Measurements from ENCODE around the gene RNF220.

Gene RNF220

DNA sequence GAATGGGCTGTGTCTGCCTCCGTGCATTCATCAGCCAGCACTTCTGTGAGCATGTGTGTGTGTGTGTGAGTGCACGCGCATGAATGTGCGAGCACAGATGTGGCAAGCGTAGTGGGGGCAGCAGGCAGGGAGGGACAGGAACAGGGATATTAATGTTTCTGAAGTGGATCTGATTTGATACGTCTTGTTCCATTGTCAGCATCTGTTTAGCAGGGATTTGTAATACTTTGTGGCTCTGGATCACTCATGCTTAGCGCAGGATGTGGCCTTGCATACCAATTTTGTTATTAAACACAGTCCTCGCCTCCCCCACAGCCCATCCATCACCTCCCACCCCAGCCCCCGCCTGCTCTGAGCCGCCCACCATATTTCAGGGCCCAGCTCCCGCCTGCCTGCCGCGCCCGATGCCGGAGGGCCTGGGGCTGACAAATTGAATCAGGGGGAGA, 216.8 kb downstream of the RNF220 start:
- DNase-seq (ENCODE audit: low spot score): no peak
- no peak for TF ChIP-seq CTCF (IDR thresholded peaks at IDR 0.05)
- Histone ChIP-seq H3K27ac (no peak overlapping the region), H3K4me3 (no peak overlapping the region)

DNA sequence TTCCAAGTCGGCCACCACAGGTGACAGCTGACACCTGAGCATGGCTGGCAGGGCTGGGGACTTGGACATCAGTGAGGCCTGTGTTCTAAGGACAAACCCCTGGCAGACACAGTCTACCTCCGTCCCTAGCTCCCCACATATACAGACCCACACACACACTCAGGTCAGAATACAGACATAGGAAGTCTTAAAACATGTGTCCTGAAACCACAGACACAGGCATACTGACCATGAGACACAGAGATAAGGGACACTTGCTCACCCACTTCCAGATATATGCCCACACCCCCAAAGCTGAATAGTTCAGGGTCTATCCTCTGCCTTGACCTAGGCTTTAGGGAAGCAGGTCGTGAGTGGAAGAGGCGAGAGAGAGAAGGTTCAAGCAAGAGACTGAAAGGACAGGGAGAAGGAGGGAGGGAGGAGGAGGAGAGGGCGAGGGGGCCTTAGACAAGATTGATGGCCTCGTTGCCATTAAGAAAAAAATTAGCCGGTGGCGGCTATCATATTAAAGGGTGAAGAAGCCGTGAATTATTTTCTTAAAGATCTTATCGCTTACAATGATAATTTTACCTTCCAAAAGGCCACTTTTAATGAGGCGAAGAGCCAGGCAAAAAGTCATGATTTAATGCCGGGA, 219.3 kb downstream of the RNF220 start:
- H3K27ac ChIP-seq: no peak overlapping the region
- TF ChIP-seq CTCF (IDR thresholded peaks at IDR 0.05): no peak
- H3K4me3 ChIP-seq: no peak overlapping the region
- no peak for DNase-seq (ENCODE audit: low spot score)

DNA sequence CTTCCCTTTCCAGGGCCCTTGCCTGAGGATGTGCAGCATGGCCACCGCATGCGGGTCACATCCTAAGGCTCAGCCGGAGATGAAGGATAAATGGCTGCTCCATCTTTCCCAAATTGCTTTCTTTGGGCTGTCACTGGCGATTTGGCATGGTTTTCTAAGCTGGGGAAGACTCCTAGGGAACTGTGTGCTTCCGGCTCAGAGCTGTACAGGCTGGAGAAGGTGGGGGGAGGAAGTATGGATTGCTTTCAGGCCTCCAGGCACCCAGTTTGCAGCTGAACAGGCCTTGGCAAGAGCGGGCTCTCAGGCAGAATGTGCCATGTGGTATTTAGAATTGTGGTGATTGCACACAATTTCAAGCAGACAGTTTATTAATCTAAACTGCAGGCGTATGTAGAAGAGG, 220.3 kb downstream of the RNF220 start:
- Histone ChIP-seq H3K4me3 (no peak overlapping the region), H3K27ac (no peak overlapping the region)
- no peak for TF ChIP-seq CTCF (IDR thresholded peaks at IDR 0.05)
- no peak for DNase-seq (ENCODE audit: low spot score)

GRCh38 chr1:44628962-44629756, 224.1 kb downstream of the RNF220 start:
- no peak for TF ChIP-seq CTCF (IDR thresholded peaks at IDR 0.05)
- Histone ChIP-seq H3K4me3 (no peak overlapping the region), H3K27ac (no peak overlapping the region)
- no peak for DNase-seq (ENCODE audit: low spot score)

DNA sequence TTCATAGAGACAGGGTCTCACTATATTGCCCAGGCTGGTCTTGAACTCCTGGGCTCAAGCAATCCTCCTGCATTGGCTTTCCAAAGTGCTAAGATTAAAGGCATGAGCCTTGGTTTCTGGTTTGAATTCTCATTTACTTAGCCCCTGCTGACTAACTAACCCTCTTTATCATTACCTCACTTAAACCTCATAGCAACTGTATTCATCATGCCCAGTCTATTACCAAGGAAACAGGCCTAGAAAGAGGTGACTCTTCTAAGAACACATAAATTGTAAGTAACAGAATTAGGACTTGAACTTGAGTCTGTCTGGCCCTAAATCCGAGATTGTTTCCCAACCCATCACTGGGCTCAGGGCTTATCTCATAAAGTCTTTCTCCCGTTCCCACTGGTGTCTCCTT, 225.1 kb downstream of the RNF220 start:
- no peak overlapping the region for H3K4me3 ChIP-seq
- no peak overlapping the region for H3K27ac ChIP-seq
- DNase-seq (ENCODE audit: low spot score): no peak
- no peak for TF ChIP-seq CTCF (IDR thresholded peaks at IDR 0.05)

DNA sequence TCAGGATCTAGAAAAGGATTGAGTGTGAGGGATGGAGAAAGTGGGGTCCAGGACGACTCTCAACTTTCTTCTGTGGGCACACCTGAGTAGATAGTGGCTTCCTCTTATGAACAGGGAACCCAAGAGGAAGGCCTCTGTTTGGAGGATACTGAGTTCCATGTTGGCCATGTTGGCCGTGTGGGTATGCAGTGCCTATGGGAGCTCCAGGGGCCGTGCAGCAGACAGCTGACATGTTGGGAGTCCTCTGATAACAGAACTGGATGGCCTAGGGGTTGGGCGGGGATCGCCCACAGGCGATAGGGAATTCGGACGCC, 226.2 kb downstream of the RNF220 start:
- DNase-seq (ENCODE audit: low spot score): no peak

More for the DNA sequence above, 226.2 kb downstream of the RNF220 start:
- TF ChIP-seq CTCF (IDR thresholded peaks at IDR 0.05): no peak
- Histone ChIP-seq H3K4me3 (peak overlapping the region; percentile 89), H3K27ac (peak overlapping the region; percentile 91 to 92)

All from coronary artery (tissue), 2 donors.